ENCODE data around the gene SLC29A1. TPM values are rescaled to one million over a fixed set of nuclear protein-coding genes. Genes with fewer than 3 reads are reported as not detected.

Gene SLC29A1
- total RNA-seq, 1 experiment from 2014 or later: 45.3 TPM

DNA sequence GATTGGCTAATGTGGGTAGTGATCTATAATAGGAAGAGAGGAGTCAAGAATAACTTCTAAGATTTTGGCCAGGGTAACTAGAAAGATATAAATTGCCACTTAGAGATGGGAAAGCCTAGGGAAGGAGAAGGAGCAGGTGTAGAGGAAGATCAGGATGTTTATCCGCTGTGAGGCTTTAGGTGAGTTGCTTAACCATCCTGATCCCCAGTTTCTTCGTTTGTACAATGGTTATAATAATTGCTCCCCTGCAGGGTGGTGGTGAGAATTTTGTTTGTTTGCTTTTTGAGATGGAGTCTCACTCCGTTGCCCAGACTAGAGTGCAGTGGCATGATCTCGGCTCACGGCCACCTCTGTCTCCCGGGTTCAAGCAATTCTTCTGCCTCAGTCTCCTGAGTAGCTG lies 9.1 kb upstream of the SLC29A1 start:
- no peak for TF ChIP-seq EZH2 (IDR thresholded peaks at IDR 0.05; ENCODE audit: low read depth)
- TF ChIP-seq, protein P1, sequence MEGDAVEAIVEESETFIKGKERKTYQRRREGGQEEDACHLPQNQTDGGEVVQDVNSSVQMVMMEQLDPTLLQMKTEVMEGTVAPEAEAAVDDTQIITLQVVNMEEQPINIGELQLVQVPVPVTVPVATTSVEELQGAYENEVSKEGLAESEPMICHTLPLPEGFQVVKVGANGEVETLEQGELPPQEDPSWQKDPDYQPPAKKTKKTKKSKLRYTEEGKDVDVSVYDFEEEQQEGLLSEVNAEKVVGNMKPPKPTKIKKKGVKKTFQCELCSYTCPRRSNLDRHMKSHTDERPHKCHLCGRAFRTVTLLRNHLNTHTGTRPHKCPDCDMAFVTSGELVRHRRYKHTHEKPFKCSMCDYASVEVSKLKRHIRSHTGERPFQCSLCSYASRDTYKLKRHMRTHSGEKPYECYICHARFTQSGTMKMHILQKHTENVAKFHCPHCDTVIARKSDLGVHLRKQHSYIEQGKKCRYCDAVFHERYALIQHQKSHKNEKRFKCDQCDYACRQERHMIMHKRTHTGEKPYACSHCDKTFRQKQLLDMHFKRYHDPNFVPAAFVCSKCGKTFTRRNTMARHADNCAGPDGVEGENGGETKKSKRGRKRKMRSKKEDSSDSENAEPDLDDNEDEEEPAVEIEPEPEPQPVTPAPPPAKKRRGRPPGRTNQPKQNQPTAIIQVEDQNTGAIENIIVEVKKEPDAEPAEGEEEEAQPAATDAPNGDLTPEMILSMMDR (conservative IDR thresholded peaks at IDR 0.05): no peak
- DNase-seq: no peak
- Histone ChIP-seq H3K4me3 (no peak overlapping the region), H3K9me2 (ENCODE audit: insufficient read depth) (no peaks in the 10 kb centered on the region), H3K9me3 (ENCODE audit: insufficient read depth, low read depth) (no peaks in the 10 kb centered on the region), H3K4me1 (replicated peaks; ENCODE audit: insufficient read depth) (peaks cover 14% of the 10 kb centered on the region), H3K79me2 (ENCODE audit: low read depth) (no peaks in the 10 kb centered on the region), H3K27ac (no peak overlapping the region), H3F3A (ENCODE audit: insufficient read depth, low read depth) (peaks cover 5% of the 10 kb centered on the region; the same call in 1 of the 2 replicates), H3K27me3 (ENCODE audit: insufficient read depth, low read depth) (no peaks in the 10 kb centered on the region), H3K4me2 (no peak overlapping the region), H3K36me3 (ENCODE audit: low read depth) (no peaks in the 10 kb centered on the region), H4K20me1 (ENCODE audit: insufficient read depth) (no peaks in the 10 kb centered on the region), H2AFZ (no peak overlapping the region)
- ChIA-PET CTCF (interaction anchor here (0.6 kb wide), 1 partner anchor 82 kb away, joined by 5 read pairs; no protein-coding TSS in a partner anchor), POLR2A (ENCODE audit: unreplicated experiment) (no interaction called here)
- intact Hi-C loops (cut with micrococcal nuclease; ENCODE audit: unreplicated experiment): no loop called here
- no TSS peak for BruUV-seq (replicated peaks)

DNA sequence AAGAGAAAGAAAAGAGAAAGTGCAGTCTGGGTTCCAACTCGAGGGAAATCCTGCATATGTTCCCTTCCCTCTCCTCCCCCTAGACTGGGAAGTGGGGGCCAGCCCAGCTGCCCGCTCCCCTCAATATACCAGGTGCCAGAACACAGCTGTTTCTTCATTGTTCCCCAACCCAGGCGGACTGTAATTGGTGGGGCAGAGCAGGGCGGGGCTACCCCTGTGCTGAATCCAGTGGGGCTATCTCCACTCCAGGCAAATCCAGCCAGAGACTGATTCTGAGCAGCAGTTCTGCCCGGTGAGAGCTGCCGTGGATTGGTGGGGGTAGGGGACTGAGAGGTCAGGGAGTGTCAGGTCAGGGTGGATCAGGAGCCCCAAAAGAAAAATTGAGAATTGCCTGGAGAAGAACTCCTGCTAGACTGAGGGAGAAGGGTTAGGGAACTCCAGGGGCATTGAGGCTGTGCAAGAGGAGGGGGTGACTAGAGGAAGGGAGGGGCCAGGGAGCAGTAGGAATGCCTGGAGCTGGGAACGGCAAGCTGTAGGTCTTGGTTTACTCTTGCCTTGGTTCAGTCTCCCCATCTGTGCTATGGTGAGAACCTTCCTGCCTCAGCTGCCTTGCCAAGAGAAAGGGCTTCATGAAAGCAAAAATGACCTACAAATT lies 6.6 kb upstream of the SLC29A1 start, which contains the start of gene MYMX:
Gene MYMX (plus strand): TSS at position 250 of the 655 bp plus-strand sequence. CDS start 546 bp downstream, outside the sequence.
- no peak within 1 kb of the TSS for H2AFZ ChIP-seq
- intact Hi-C loops (cut with micrococcal nuclease; ENCODE audit: unreplicated experiment): no loop called here
- POLR2A ChIA-PET (ENCODE audit: unreplicated experiment): no interaction called here

DNA sequence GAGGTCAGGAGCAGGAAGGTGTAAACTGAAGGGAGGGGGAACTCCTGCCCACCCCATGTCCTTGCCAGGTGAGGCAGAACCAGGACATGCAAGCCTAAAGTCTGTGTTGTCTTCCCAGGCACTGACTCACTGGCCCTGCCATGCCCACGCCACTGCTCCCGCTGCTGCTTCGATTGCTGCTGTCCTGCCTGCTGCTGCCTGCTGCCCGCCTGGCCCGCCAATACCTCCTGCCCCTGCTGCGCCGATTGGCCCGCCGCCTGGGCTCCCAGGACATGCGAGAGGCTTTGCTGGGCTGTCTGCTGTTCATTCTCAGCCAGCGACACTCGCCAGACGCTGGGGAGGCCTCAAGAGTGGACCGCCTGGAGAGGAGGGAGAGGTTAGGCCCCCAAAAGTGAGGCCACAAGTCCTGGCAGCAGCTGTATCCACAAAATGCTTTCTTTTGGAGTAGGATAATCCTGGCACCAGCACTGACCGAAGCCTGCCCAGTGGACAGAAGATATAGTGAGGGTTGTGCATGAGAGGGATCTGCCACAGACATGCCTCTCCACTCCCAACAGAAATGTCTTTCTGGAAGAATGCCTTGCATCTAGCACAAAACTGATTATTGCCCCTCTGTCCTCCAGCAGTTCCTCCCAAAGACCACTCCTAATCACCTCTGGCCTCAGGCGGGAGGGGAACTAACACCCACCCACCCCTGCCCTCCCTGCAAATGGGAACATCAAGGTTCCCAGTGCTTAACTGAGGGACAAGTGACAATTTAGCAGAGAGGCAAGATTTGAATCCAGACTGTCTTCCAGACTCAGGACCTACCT lies 5.9 kb upstream of the SLC29A1 start:
- Histone ChIP-seq H4K20me1 (ENCODE audit: insufficient read depth) (no peaks in the 10 kb centered on the region), H3K27me3 (ENCODE audit: insufficient read depth, low read depth) (no peaks in the 10 kb centered on the region), H3K4me2 (peak overlapping the region; percentile 86; the same call in 1 of the 2 replicates), H2AFZ (no peak overlapping the region), H3K9me3 (ENCODE audit: insufficient read depth, low read depth) (no peaks in the 10 kb centered on the region), H3K4me3 (no peak overlapping the region), H3F3A (ENCODE audit: insufficient read depth, low read depth) (peaks cover 19% of the 10 kb centered on the region; the same call in 1 of the 2 replicates), H3K9me2 (ENCODE audit: insufficient read depth) (no peaks in the 10 kb centered on the region), H3K36me3 (ENCODE audit: low read depth) (no peaks in the 10 kb centered on the region), H3K79me2 (ENCODE audit: low read depth) (0 out of 2 replicates have a peak, but pooled peaks cover 4% of the 10 kb centered on the region), H3K4me1 (replicated peaks; ENCODE audit: insufficient read depth) (peaks cover 19% of the 10 kb centered on the region), H3K27ac (peak overlapping the region; percentile 50)
- DNase-seq: no peak
- ChIA-PET CTCF (no interaction called here), POLR2A (ENCODE audit: unreplicated experiment) (no interaction called here)
- intact Hi-C loops (cut with micrococcal nuclease; ENCODE audit: unreplicated experiment): no loop called here
- no TSS peak for BruUV-seq (replicated peaks)
- TF ChIP-seq, protein P1 (conservative IDR thresholded peaks at IDR 0.05): no peak
- no peak for TF ChIP-seq EZH2 (IDR thresholded peaks at IDR 0.05; ENCODE audit: low read depth)

More for the DNA sequence above, 6.6 kb upstream of the SLC29A1 start, which contains the start of gene MYMX:
- Histone ChIP-seq H3K36me3 (ENCODE audit: low read depth) (no peaks in the 10 kb centered on the region), H4K20me1 (ENCODE audit: insufficient read depth) (no peaks in the 10 kb centered on the region), H3K27me3 (ENCODE audit: insufficient read depth, low read depth) (no peaks in the 10 kb centered on the region), H3K9me3 (ENCODE audit: insufficient read depth, low read depth) (no peaks in the 10 kb centered on the region), H3K79me2 (ENCODE audit: low read depth) (0 out of 2 replicates have a peak, but pooled peaks cover 4% of the 10 kb centered on the region), H3K4me1 (replicated peaks; ENCODE audit: insufficient read depth) (peaks cover 16% of the 10 kb centered on the region), H3K9me2 (ENCODE audit: insufficient read depth) (no peaks in the 10 kb centered on the region), H3K4me3 (no peak within 1 kb of the TSS), H3K27ac (no peak within 1 kb of the TSS; the same call in 1 of the 2 replicates), H3K4me2 (peak within 1 kb of the TSS; percentile 86; the same call in 1 of the 2 replicates), H3F3A (ENCODE audit: insufficient read depth, low read depth) (peaks cover 15% of the 10 kb centered on the region; the same call in 1 of the 2 replicates)
- BruUV-seq (replicated peaks): no TSS peak
- TF ChIP-seq, protein P1 (conservative IDR thresholded peaks at IDR 0.05): no peak
- TF ChIP-seq EZH2 (IDR thresholded peaks at IDR 0.05; ENCODE audit: low read depth): no peak
- no peak for DNase-seq
- CTCF ChIA-PET: no interaction called here

Data from PC-9 (cell line).